Stimulated activated CD8-positive, alpha-beta memory T cell treated with anti-CD3 and anti-CD28 coated beads, Interleukin-15, amount 100 ng/mL, for 24 hours (primary cell): ENCODE data around the gene CLK2.

ENCODE experiments used
- DNase-seq: peaks from one replicate; pipeline ENCODE4 v3.0.0-alpha.2; 2020; ENCODE audit warnings: low read depth

Gene CLK2

GRCh38 chr1:155273343-155274245 is at the start of gene CLK2:
Gene CLK2 (minus strand): TSS chr1:155273504. CDS start chr1:155270977, 2,527 bp downstream.
- peak; percentile 89 for DNase-seq

- no peak for DNase-seq
Measured at GRCh38 chr1:155322571-155322952, 49.3 kb upstream of the CLK2 start.

- DNase-seq: no peak
Measured at GRCh38 chr1:155321639-155322503, 48.6 kb upstream of the CLK2 start.

- peak; percentile 44 for DNase-seq
Measured at GRCh38 chr1:155320661-155321617, 47.6 kb upstream of the CLK2 start, which contains the start of gene RUSC1. Gene RUSC1 (plus strand): TSS chr1:155320894. CDS start chr1:155321774, 880 bp downstream.

- no peak for DNase-seq
Measured at GRCh38 chr1:155320252-155320651, 46.9 kb upstream of the CLK2 start.

- no peak for DNase-seq
Measured at GRCh38 chr1:155319536-155319935, 46.2 kb upstream of the CLK2 start.

GRCh38 chr1:155318082-155318481 is 44.8 kb upstream of the CLK2 start:
- no peak for DNase-seq

- no peak for DNase-seq
Measured at GRCh38 chr1:155316922-155317321, 43.6 kb upstream of the CLK2 start.

- DNase-seq: no peak
Measured at GRCh38 chr1:155313261-155313660, 40.0 kb upstream of the CLK2 start.

- DNase-seq: no peak
Measured at GRCh38 chr1:155309423-155310021, 36.2 kb upstream of the CLK2 start.

- DNase-seq: peak; percentile 81
Measured at GRCh38 chr1:155308493-155309422, 35.5 kb upstream of the CLK2 start, which contains the start of gene FDPS. Gene FDPS (plus strand): TSS chr1:155308866. CDS start chr1:155309790, 924 bp downstream.

GRCh38 chr1:155307247-155307740 is 34.0 kb upstream of the CLK2 start:
- DNase-seq: no peak

- no peak for DNase-seq
Measured at GRCh38 chr1:155305881-155306391, 32.6 kb upstream of the CLK2 start.

GRCh38 chr1:155304558-155305063 is 31.3 kb upstream of the CLK2 start:
- no peak for DNase-seq

- DNase-seq: no peak
Measured at GRCh38 chr1:155301342-155301841, 28.1 kb upstream of the CLK2 start, which contains the start of gene PKLR. Gene PKLR (minus strand): TSS chr1:155301438. CDS start chr1:155301395, 43 bp downstream.

- no peak for DNase-seq
Measured at GRCh38 chr1:155300553-155301329, 27.4 kb upstream of the CLK2 start.

GRCh38 chr1:155300024-155300423 is 26.7 kb upstream of the CLK2 start:
- DNase-seq: no peak

- DNase-seq: no peak
Measured at GRCh38 chr1:155297384-155297783, 24.1 kb upstream of the CLK2 start.
